Activated CD4-positive, alpha-beta T cell treated with anti-CD3 and anti-CD28 coated beads, Interleukin-2, amount 10 ng/mL, durations not matched to agents 24 days and 14 days (primary cell): ENCODE results near the gene LRRC40. TPM values are rescaled to one million over a fixed set of nuclear protein-coding genes. Genes with fewer than 3 reads are reported as not detected.

ENCODE experiments used
- DNase-seq: peaks from one replicate; pipeline ENCODE4 v3.0.0; 2022
- H3K27ac Mint-ChIP-seq: one replicate; pipeline ENCODE4 v1.8.0; 2022; ENCODE audit warnings: mild to moderate bottlenecking, mixed read lengths
- H3K27me3 Mint-ChIP-seq: one replicate; pipeline ENCODE4 v1.8.0; 2022; ENCODE audit warnings: mixed read lengths
- H3K36me3 Mint-ChIP-seq: one replicate; pipeline ENCODE4 v1.8.0; 2022; ENCODE audit warnings: low read depth, mild to moderate bottlenecking, mixed read lengths
- H3K4me1 Mint-ChIP-seq: one replicate; pipeline ENCODE4 v1.8.0; 2021; ENCODE audit warnings: mixed read lengths
- H3K4me3 Mint-ChIP-seq: one replicate; pipeline ENCODE4 v1.8.0; 2022; ENCODE audit warnings: mild to moderate bottlenecking, moderate library complexity, mixed read lengths
- H3K9me3 Mint-ChIP-seq: one replicate; pipeline ENCODE4 v1.8.0; 2021; ENCODE audit warnings: mixed read lengths
- intact Hi-C: fragments of 100-400 bp; cut with micrococcal nuclease; formaldehyde crosslinking; loops from one replicate; pipeline ENCODE4 v1.15.1; 2023
- total RNA-seq: library from RNA; stranded (reverse); gene quantifications from 2 replicates; pipeline ENCODE4 v1.2.3, GENCODE V29; 2022

The LRRC40 gene
- 23.3 and 25.3 TPM in 2 replicates for total RNA-seq

- DNase-seq: peak; percentile 99
- Mint-ChIP-seq H3K4me1 (peaks cover 49% of the 10 kb centered on the region), H3K27me3 (no peaks in the 10 kb centered on the region), H3K36me3 (peaks cover 19% of the 10 kb centered on the region), H3K9me3 (no peaks in the 10 kb centered on the region), H3K27ac (peak within 1 kb of the TSS; percentile 99), H3K4me3 (peak within 1 kb of the TSS; percentile 95)
- intact Hi-C loops: loop anchor here (1.0 kb wide), 5 partner anchors 9 to 876 kb away; partner anchors contain the start of genes ANKRD13C, CTH, SRSF11 and ZRANB2
These were observed at the start of gene LRRC40 for GRCh38 chr1:70205434-70206118. TSS of gene LRRC40 (minus strand) at chr1:70205579. CDS start at chr1:70205540, 39 bp downstream.

- intact Hi-C loops: loop anchor here (5.0 kb wide), 1 partner anchor 116 kb away; no protein-coding TSS in a partner anchor
- DNase-seq: no peak
- no peaks in the 10 kb centered on the region for H3K9me3 Mint-ChIP-seq
- peaks cover 26% of the 10 kb centered on the region for H3K4me1 Mint-ChIP-seq
- peak overlapping the region; percentile 26 for H3K27ac Mint-ChIP-seq
- H3K27me3 Mint-ChIP-seq: no peaks in the 10 kb centered on the region
- H3K4me3 Mint-ChIP-seq: no peak overlapping the region
- H3K36me3 Mint-ChIP-seq: peaks cover 71% of the 10 kb centered on the region
These were observed 43.4 kb upstream of the LRRC40 start for GRCh38 chr1:70248729-70249128.

GRCh38 chr1:70247768-70248167 is 42.4 kb upstream of the LRRC40 start:
- DNase-seq: no peak
- H3K27me3 Mint-ChIP-seq: no peaks in the 10 kb centered on the region
- peak overlapping the region; percentile 31 for H3K27ac Mint-ChIP-seq
- peaks cover 76% of the 10 kb centered on the region for H3K36me3 Mint-ChIP-seq
- H3K4me3 Mint-ChIP-seq: no peak overlapping the region
- intact Hi-C loops: loop anchor here (5.0 kb wide), 1 partner anchor 115 kb away; no protein-coding TSS in a partner anchor
- no peaks in the 10 kb centered on the region for H3K9me3 Mint-ChIP-seq
- H3K4me1 Mint-ChIP-seq: peaks cover 28% of the 10 kb centered on the region

GRCh38 chr1:70247122-70247521 is 41.7 kb upstream of the LRRC40 start:
- no peak for DNase-seq
- Mint-ChIP-seq H3K27me3 (no peaks in the 10 kb centered on the region), H3K4me3 (no peak overlapping the region), H3K27ac (peak overlapping the region; percentile 51), H3K36me3 (peaks cover 79% of the 10 kb centered on the region), H3K4me1 (peaks cover 28% of the 10 kb centered on the region), H3K9me3 (no peaks in the 10 kb centered on the region)
- intact Hi-C loops: loop anchor here (5.0 kb wide), 1 partner anchor 115 kb away; no protein-coding TSS in a partner anchor

- DNase-seq: no peak
- Mint-ChIP-seq H3K27me3 (no peaks in the 10 kb centered on the region), H3K4me3 (no peak overlapping the region), H3K9me3 (no peaks in the 10 kb centered on the region), H3K36me3 (peaks cover 70% of the 10 kb centered on the region), H3K4me1 (peaks cover 6% of the 10 kb centered on the region), H3K27ac (no peak overlapping the region)
- intact Hi-C loops: no loop called here
These were observed 34.6 kb upstream of the LRRC40 start for GRCh38 chr1:70239940-70240339.

GRCh38 chr1:70234733-70235132 is 29.4 kb upstream of the LRRC40 start:
- H3K4me3 Mint-ChIP-seq: no peak overlapping the region
- intact Hi-C loops: no loop called here

GRCh38 chr1:70231475-70231874 is 26.1 kb upstream of the LRRC40 start:
- Mint-ChIP-seq H3K36me3 (peaks cover 57% of the 10 kb centered on the region), H3K27me3 (no peaks in the 10 kb centered on the region), H3K4me3 (no peak overlapping the region), H3K9me3 (no peaks in the 10 kb centered on the region), H3K27ac (no peak overlapping the region), H3K4me1 (peaks cover 20% of the 10 kb centered on the region)
- intact Hi-C loops: no loop called here
- DNase-seq: no peak

More at GRCh38 chr1:70234733-70235132, 29.4 kb upstream of the LRRC40 start:
- Mint-ChIP-seq H3K36me3 (peaks cover 61% of the 10 kb centered on the region), H3K9me3 (no peaks in the 10 kb centered on the region), H3K4me1 (peaks cover 4% of the 10 kb centered on the region), H3K27me3 (no peaks in the 10 kb centered on the region), H3K27ac (no peak overlapping the region)
- DNase-seq: no peak

GRCh38 chr1:70228670-70229069 is 23.3 kb upstream of the LRRC40 start:
- DNase-seq: no peak
- Mint-ChIP-seq H3K4me1 (peaks cover 30% of the 10 kb centered on the region), H3K27ac (no peak overlapping the region), H3K4me3 (no peak overlapping the region), H3K27me3 (no peaks in the 10 kb centered on the region), H3K9me3 (no peaks in the 10 kb centered on the region), H3K36me3 (peaks cover 49% of the 10 kb centered on the region)
- intact Hi-C loops: loop anchor here (2.0 kb wide), 1 partner anchor 14 kb away; no protein-coding TSS in a partner anchor

GRCh38 chr1:70227439-70227838 is 22.1 kb upstream of the LRRC40 start:
- Mint-ChIP-seq H3K4me1 (peaks cover 39% of the 10 kb centered on the region), H3K9me3 (no peaks in the 10 kb centered on the region), H3K27ac (peak overlapping the region; percentile 42), H3K36me3 (peaks cover 51% of the 10 kb centered on the region), H3K4me3 (peak overlapping the region; percentile 44), H3K27me3 (no peaks in the 10 kb centered on the region)
- intact Hi-C loops: no loop called here
- no peak for DNase-seq

- no peak overlapping the region for H3K4me3 Mint-ChIP-seq
- no peak overlapping the region for H3K27ac Mint-ChIP-seq
- H3K27me3 Mint-ChIP-seq: no peaks in the 10 kb centered on the region
- no peaks in the 10 kb centered on the region for H3K9me3 Mint-ChIP-seq
- DNase-seq: no peak
- peaks cover 45% of the 10 kb centered on the region for H3K36me3 Mint-ChIP-seq
- peaks cover 44% of the 10 kb centered on the region for H3K4me1 Mint-ChIP-seq
- intact Hi-C loops: loop anchor here (5.0 kb wide), 1 partner anchor 857 kb away; the partner anchor contains the start of gene ZRANB2
These were observed 19.6 kb upstream of the LRRC40 start for GRCh38 chr1:70224954-70225353.

GRCh38 chr1:70222716-70223235 is 17.4 kb upstream of the LRRC40 start:
- Mint-ChIP-seq H3K27me3 (no peaks in the 10 kb centered on the region), H3K9me3 (no peaks in the 10 kb centered on the region), H3K4me3 (peak overlapping the region; percentile 96), H3K36me3 (peaks cover 38% of the 10 kb centered on the region), H3K4me1 (peaks cover 44% of the 10 kb centered on the region), H3K27ac (peak overlapping the region; percentile 99)
- intact Hi-C loops: loop anchor here (5.0 kb wide), 1 partner anchor 860 kb away; the partner anchor contains the start of gene ZRANB2
- no peak for DNase-seq

GRCh38 chr1:70221238-70222121 is 16.1 kb upstream of the LRRC40 start, which contains the start of gene SRSF11:
TSS of gene SRSF11 (plus strand) at chr1:70221380. CDS start at chr1:70221637, 257 bp downstream.
- Mint-ChIP-seq H3K27me3 (no peaks in the 10 kb centered on the region), H3K36me3 (peaks cover 36% of the 10 kb centered on the region), H3K9me3 (no peaks in the 10 kb centered on the region), H3K27ac (peak within 1 kb of the TSS; percentile 99), H3K4me1 (peaks cover 33% of the 10 kb centered on the region), H3K4me3 (peak within 1 kb of the TSS; percentile 96)
- peak; percentile 99 for DNase-seq
- intact Hi-C loops: loop anchor here (1.0 to 5.0 kb wide), 4 partner anchors 16 to 861 kb away; partner anchors contain the start of genes ANKRD13C, CTH, LRRC40 and ZRANB2

- Mint-ChIP-seq H3K4me1 (peaks cover 32% of the 10 kb centered on the region), H3K4me3 (peak overlapping the region; percentile 96), H3K9me3 (no peaks in the 10 kb centered on the region), H3K27me3 (no peaks in the 10 kb centered on the region), H3K27ac (peak overlapping the region; percentile 99), H3K36me3 (peaks cover 39% of the 10 kb centered on the region)
- peak; percentile 60 for DNase-seq
- intact Hi-C loops: loop anchor here (1.0 to 5.0 kb wide), 4 partner anchors 15 to 862 kb away; partner anchors contain the start of genes ANKRD13C, CTH, LRRC40 and ZRANB2
These were observed 15.3 kb upstream of the LRRC40 start for GRCh38 chr1:70220517-70221237.
